Breast epithelium (tissue), 4 donors: ENCODE results near the gene ABCF1. TPM values are rescaled to one million over a fixed set of nuclear protein-coding genes. Genes with fewer than 3 reads are reported as not detected.

Experiments used
- DNase-seq, 2 donors: peaks; one replicate each; pipeline ENCODE4 v3.0.0-alpha.2; 2019; ENCODE audit warnings: low spot score in 2 of 2
- H3K27ac ChIP-seq, 2 donors: fragments of 200-600 bp; sonication (generic) in 1 of 2; one replicate each; pipeline ENCODE4 v1.5.1; 2016 to 2019; ENCODE audit warnings: mild to moderate bottlenecking in 1 of 2
- H3K27me3 ChIP-seq, 2 donors: fragments of 200-600 bp; sonication (generic) in 1 of 2; one replicate each; pipeline versions ENCODE4 v1.5.1 to v1.6.0; 2017 to 2019; ENCODE audit warnings: control low read depth in 1 of 2, mild to moderate bottlenecking in 1 of 2
- H3K36me3 ChIP-seq: fragments of 200-600 bp; one replicate; pipeline ENCODE4 v1.5.1; 2019
- H3K4me1 ChIP-seq, 2 donors: fragments of 200-600 bp; sonication (generic); one replicate each; pipeline ENCODE4 v1.5.1; 2016 to 2019; ENCODE audit warnings: control low read depth in 1 of 2
- H3K4me3 ChIP-seq, 3 donors: fragments of 200-600 bp; sonication (generic); 1 replicate in 2 of 3; 2 replicates in 1 of 3; pipeline ENCODE4 v1.5.1; 2016 to 2019; ENCODE audit warnings: mild to moderate bottlenecking in 3 of 3, moderate library complexity in 2 of 3
- H3K9me3 ChIP-seq, 2 donors: fragments of 200-600 bp; sonication (generic) in 1 of 2; one replicate each; pipeline ENCODE4 v1.5.1; 2016 to 2019; ENCODE audit warnings: control low read depth in 1 of 2
- POLR2A ChIP-seq: fragments of 450-650 bp; IDR thresholded peaks from one replicate; pipeline ENCODE4 v1.6.1; 2016; ENCODE audit warnings: antibody characterized with exemption, mild to moderate bottlenecking, moderate library complexity
- POLR2AphosphoS5 ChIP-seq, 3 donors: sonication (generic); formaldehyde crosslinking; IDR thresholded peaks; one replicate each; pipeline ENCODE4 v1.6.1; 2017; ENCODE audit warnings: antibody characterized with exemption in 3 of 3
- intact Hi-C: fragments of 100-400 bp; cut with DNase I; formaldehyde crosslinking; loops from one replicate; pipeline ENCODE4 v1.15.1; 2023; ENCODE audit warnings: low total_unique reads
- total RNA-seq, 3 donors: library from RNA; depleted of rRNA; stranded (reverse); fragments of >200 nt; gene quantifications; one replicate each; pipeline ENCODE4 v1.1.0, GENCODE V29; 2016
- TF ChIP-seq, protein P1 (sequence below), 3 donors: fragments of 450-650 bp; IDR thresholded peaks; one replicate each; pipeline ENCODE4 v1.5.1; 2016 to 2017; ENCODE audit warnings: antibody characterized with exemption in 3 of 3, mild to moderate bottlenecking in 3 of 3, moderate library complexity in 3 of 3

The ABCF1 gene
- total RNA-seq, 3 donors from 2014 or later = 41.0 to 55.2 (median 51.5) TPM

GRCh38 chr6:30641048-30641447 lies 69.8 kb downstream of the ABCF1 start:
- no peak overlapping the region for H3K27ac ChIP-seq
- intact Hi-C loops = no loop called here
- no peak overlapping the region for H3K4me3 ChIP-seq
- no peaks in the 10 kb centered on the region for H3K4me1 ChIP-seq
- no peaks in the 10 kb centered on the region for H3K9me3 ChIP-seq
- TF ChIP-seq, protein P1, sequence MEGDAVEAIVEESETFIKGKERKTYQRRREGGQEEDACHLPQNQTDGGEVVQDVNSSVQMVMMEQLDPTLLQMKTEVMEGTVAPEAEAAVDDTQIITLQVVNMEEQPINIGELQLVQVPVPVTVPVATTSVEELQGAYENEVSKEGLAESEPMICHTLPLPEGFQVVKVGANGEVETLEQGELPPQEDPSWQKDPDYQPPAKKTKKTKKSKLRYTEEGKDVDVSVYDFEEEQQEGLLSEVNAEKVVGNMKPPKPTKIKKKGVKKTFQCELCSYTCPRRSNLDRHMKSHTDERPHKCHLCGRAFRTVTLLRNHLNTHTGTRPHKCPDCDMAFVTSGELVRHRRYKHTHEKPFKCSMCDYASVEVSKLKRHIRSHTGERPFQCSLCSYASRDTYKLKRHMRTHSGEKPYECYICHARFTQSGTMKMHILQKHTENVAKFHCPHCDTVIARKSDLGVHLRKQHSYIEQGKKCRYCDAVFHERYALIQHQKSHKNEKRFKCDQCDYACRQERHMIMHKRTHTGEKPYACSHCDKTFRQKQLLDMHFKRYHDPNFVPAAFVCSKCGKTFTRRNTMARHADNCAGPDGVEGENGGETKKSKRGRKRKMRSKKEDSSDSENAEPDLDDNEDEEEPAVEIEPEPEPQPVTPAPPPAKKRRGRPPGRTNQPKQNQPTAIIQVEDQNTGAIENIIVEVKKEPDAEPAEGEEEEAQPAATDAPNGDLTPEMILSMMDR (IDR thresholded peaks at IDR 0.05) = no peak
- TF ChIP-seq POLR2AphosphoS5 (IDR thresholded peaks at IDR 0.05) (no peak), POLR2A (no peak)
- no peaks in the 10 kb centered on the region for H3K27me3 ChIP-seq
- no peak for DNase-seq
- no peaks in the 10 kb centered on the region for H3K36me3 ChIP-seq

Other genes starting within 250 kb of the ABCF1 start
- 10 to 100 TPM; 10.8 to 21.2 (median 12.6) TPM for gene TRIM39, start 244.5 kb upstream of the ABCF1 start, total RNA-seq
- gene RPP21, start 226.3 kb upstream of the ABCF1 start, total RNA-seq = 10 to 100 TPM; 59.0 to 69.6 (median 67.8) TPM
- gene HLA-E, start 81.9 kb upstream of the ABCF1 start, total RNA-seq = 100 to 1,000 TPM; 420 to 803 (median 575) TPM
- gene GNL1, start 15.0 kb upstream of the ABCF1 start, total RNA-seq = 10 to 100 TPM; 39.7 to 51.2 (median 47.5) TPM
- gene PRR3, start 14.1 kb upstream of the ABCF1 start, total RNA-seq = 10 to 100 TPM in 2 of 3 donors, 1 to 10 TPM in 1; 9.0 to 28.4 (median 12.1) TPM
- 10 to 100 TPM; 17.3 to 51.1 (median 26.5) TPM for gene PPP1R10, start 45.8 kb downstream of the ABCF1 start, total RNA-seq
- 10 to 100 TPM; 42.1 to 70.8 (median 52.4) TPM for gene MRPS18B, start 46.4 kb downstream of the ABCF1 start, total RNA-seq
- gene ATAT1, start 55.4 kb downstream of the ABCF1 start, total RNA-seq = 10 to 100 TPM in 1 of 3 donors, 1 to 10 TPM in 2; 5.3 to 10.5 (median 8.8) TPM
- gene C6orf136, start 75.7 kb downstream of the ABCF1 start, total RNA-seq = 10 to 100 TPM in 2 of 3 donors, 1 to 10 TPM in 1; 9.6 to 19.0 (median 16.1) TPM
- 10 to 100 TPM; 23.5 to 35.3 (median 26.2) TPM for gene DHX16, start 101.6 kb downstream of the ABCF1 start, total RNA-seq
- 10 to 100 TPM; 18.3 to 41.6 (median 20.0) TPM for gene PPP1R18, start 115.2 kb downstream of the ABCF1 start, total RNA-seq
- 1 to 10 TPM; 1.8 to 4.0 (median 2.3) TPM for gene NRM, start 119.5 kb downstream of the ABCF1 start, total RNA-seq
- gene MDC1, start 145.8 kb downstream of the ABCF1 start, total RNA-seq = 10 to 100 TPM in 2 of 3 donors, 1 to 10 TPM in 1; 8.5 to 14.9 (median 13.4) TPM
- gene TUBB, start 148.9 kb downstream of the ABCF1 start, total RNA-seq = 100 to 1,000 TPM; 189 to 269 (median 212) TPM
- gene FLOT1, start 171.2 kb downstream of the ABCF1 start, total RNA-seq = 100 to 1,000 TPM in 2 of 3 donors, 10 to 100 TPM in 1; 80.5 to 171 (median 142) TPM
- gene IER3, start 173.1 kb downstream of the ABCF1 start, total RNA-seq = 10 to 100 TPM in 2 of 3 donors, 1 to 10 TPM in 1; 7.7 to 64.1 (median 20.0) TPM